ENCODE results near the gene INSM2.

INSM2 gene

GRCh38 chr14:35519986-35520385 is 14.0 kb upstream of the INSM2 start:
- Histone ChIP-seq H3K36me3 (ENCODE audit: control insufficient read depth, insufficient read depth, low read length) (no peaks in the 10 kb centered on the region), H3K4me3 (ENCODE audit: low read depth, low read length) (no peak overlapping the region), H3K27ac (ENCODE audit: low read depth, low read length) (no peak overlapping the region), H3K27me3 (ENCODE audit: control insufficient read depth, insufficient read depth, low read length) (no peaks in the 10 kb centered on the region), H3K9me3 (ENCODE audit: control insufficient read depth, insufficient read depth, low read length) (no peaks in the 10 kb centered on the region), H3K4me1 (ENCODE audit: control insufficient read depth, insufficient read depth, low read length) (no peaks in the 10 kb centered on the region), H3K9ac (ENCODE audit: low read depth, low read length) (no peak overlapping the region)

GRCh38 chr14:35525695-35526094 is 8.3 kb upstream of the INSM2 start:
- H3K27me3 ChIP-seq (ENCODE audit: control insufficient read depth, insufficient read depth, low read length), result peaks cover 21% of the 10 kb centered on the region
- no peaks in the 10 kb centered on the region for H3K4me1 ChIP-seq (ENCODE audit: control insufficient read depth, insufficient read depth, low read length)
- no peaks in the 10 kb centered on the region for H3K9me3 ChIP-seq (ENCODE audit: control insufficient read depth, insufficient read depth, low read length)
- no peak overlapping the region for H3K27ac ChIP-seq (ENCODE audit: low read depth, low read length)
- H3K36me3 ChIP-seq (ENCODE audit: control insufficient read depth, insufficient read depth, low read length), result no peaks in the 10 kb centered on the region
- no peak overlapping the region for H3K9ac ChIP-seq (ENCODE audit: low read depth, low read length)
- no peak overlapping the region for H3K4me3 ChIP-seq (ENCODE audit: low read depth, low read length)

- no peaks in the 10 kb centered on the region for H3K9me3 ChIP-seq (ENCODE audit: control insufficient read depth, insufficient read depth, low read length)
- H3K4me1 ChIP-seq (ENCODE audit: control insufficient read depth, insufficient read depth, low read length), result no peaks in the 10 kb centered on the region
- H3K4me3 ChIP-seq (ENCODE audit: low read depth, low read length), result no peak overlapping the region
- peaks cover 33% of the 10 kb centered on the region for H3K27me3 ChIP-seq (ENCODE audit: control insufficient read depth, insufficient read depth, low read length)
- H3K36me3 ChIP-seq (ENCODE audit: control insufficient read depth, insufficient read depth, low read length), result no peaks in the 10 kb centered on the region
- H3K9ac ChIP-seq (ENCODE audit: low read depth, low read length), result no peak overlapping the region
- no peak overlapping the region for H3K27ac ChIP-seq (ENCODE audit: low read depth, low read length)
Observed at GRCh38 chr14:35526962-35527361, 7.0 kb upstream of the INSM2 start.

- Histone ChIP-seq H3K27ac (ENCODE audit: low read depth, low read length) (no peak overlapping the region), H3K4me1 (ENCODE audit: control insufficient read depth, insufficient read depth, low read length) (peaks cover 2% of the 10 kb centered on the region; the same call in 1 of the 2 replicates), H3K36me3 (ENCODE audit: control insufficient read depth, insufficient read depth, low read length) (no peaks in the 10 kb centered on the region), H3K27me3 (ENCODE audit: control insufficient read depth, insufficient read depth, low read length) (peaks cover 85% of the 10 kb centered on the region), H3K9ac (ENCODE audit: low read depth, low read length) (no peak overlapping the region), H3K9me3 (ENCODE audit: control insufficient read depth, insufficient read depth, low read length) (no peaks in the 10 kb centered on the region), H3K4me3 (ENCODE audit: low read depth, low read length) (no peak overlapping the region)
Observed at GRCh38 chr14:35531960-35532747, 1.8 kb upstream of the INSM2 start.

- H3K4me1 ChIP-seq (ENCODE audit: control insufficient read depth, insufficient read depth, low read length), result peaks cover 2% of the 10 kb centered on the region; the same call in 1 of the 2 replicates
- no peak overlapping the region for H3K27ac ChIP-seq (ENCODE audit: low read depth, low read length)
- peak overlapping the region; percentile 69 for H3K4me3 ChIP-seq (ENCODE audit: low read depth, low read length)
- H3K27me3 ChIP-seq (ENCODE audit: control insufficient read depth, insufficient read depth, low read length), result peaks cover 90% of the 10 kb centered on the region
- no peaks in the 10 kb centered on the region for H3K9me3 ChIP-seq (ENCODE audit: control insufficient read depth, insufficient read depth, low read length)
- H3K9ac ChIP-seq (ENCODE audit: low read depth, low read length), result no peak overlapping the region
- no peaks in the 10 kb centered on the region for H3K36me3 ChIP-seq (ENCODE audit: control insufficient read depth, insufficient read depth, low read length)
Observed at GRCh38 chr14:35532783-35533356, 1.1 kb upstream of the INSM2 start.

GRCh38 chr14:35534208-35534872 is 376 bp downstream of the INSM2 start:
- Histone ChIP-seq H3K27me3 (ENCODE audit: control insufficient read depth, insufficient read depth, low read length) (peaks cover 82% of the 10 kb centered on the region), H3K27ac (ENCODE audit: low read depth, low read length) (no peak overlapping the region), H3K4me1 (ENCODE audit: control insufficient read depth, insufficient read depth, low read length) (peaks cover 2% of the 10 kb centered on the region; the same call in 1 of the 2 replicates), H3K9me3 (ENCODE audit: control insufficient read depth, insufficient read depth, low read length) (no peaks in the 10 kb centered on the region), H3K36me3 (ENCODE audit: control insufficient read depth, insufficient read depth, low read length) (no peaks in the 10 kb centered on the region), H3K9ac (ENCODE audit: low read depth, low read length) (no peak overlapping the region), H3K4me3 (ENCODE audit: low read depth, low read length) (peak overlapping the region; percentile 69)

- H3K9ac ChIP-seq (ENCODE audit: low read depth, low read length), result no peak overlapping the region
- H3K4me1 ChIP-seq (ENCODE audit: control insufficient read depth, insufficient read depth, low read length), result peaks cover 2% of the 10 kb centered on the region; the same call in 1 of the 2 replicates
- H3K9me3 ChIP-seq (ENCODE audit: control insufficient read depth, insufficient read depth, low read length), result no peaks in the 10 kb centered on the region
- no peak overlapping the region for H3K27ac ChIP-seq (ENCODE audit: low read depth, low read length)
- no peaks in the 10 kb centered on the region for H3K36me3 ChIP-seq (ENCODE audit: control insufficient read depth, insufficient read depth, low read length)
- peaks cover 76% of the 10 kb centered on the region for H3K27me3 ChIP-seq (ENCODE audit: control insufficient read depth, insufficient read depth, low read length)
- H3K4me3 ChIP-seq (ENCODE audit: low read depth, low read length), result peak overlapping the region; percentile 69
Observed at GRCh38 chr14:35534873-35535482, 1.0 kb downstream of the INSM2 start.

GRCh38 chr14:35535483-35536112 is 1.6 kb downstream of the INSM2 start:
- Histone ChIP-seq H3K9me3 (ENCODE audit: control insufficient read depth, insufficient read depth, low read length) (no peaks in the 10 kb centered on the region), H3K27me3 (ENCODE audit: control insufficient read depth, insufficient read depth, low read length) (peaks cover 70% of the 10 kb centered on the region), H3K27ac (ENCODE audit: low read depth, low read length) (no peak overlapping the region), H3K4me1 (ENCODE audit: control insufficient read depth, insufficient read depth, low read length) (peaks cover 2% of the 10 kb centered on the region; the same call in 1 of the 2 replicates), H3K9ac (ENCODE audit: low read depth, low read length) (no peak overlapping the region), H3K36me3 (ENCODE audit: control insufficient read depth, insufficient read depth, low read length) (no peaks in the 10 kb centered on the region), H3K4me3 (ENCODE audit: low read depth, low read length) (peak overlapping the region; percentile 69)

GRCh38 chr14:35539969-35540368 is 6.0 kb downstream of the INSM2 start:
- H3K4me3 ChIP-seq (ENCODE audit: low read depth, low read length), result no peak overlapping the region
- H3K4me1 ChIP-seq (ENCODE audit: control insufficient read depth, insufficient read depth, low read length), result no peaks in the 10 kb centered on the region; the same call in 1 of the 2 replicates
- no peaks in the 10 kb centered on the region for H3K9me3 ChIP-seq (ENCODE audit: control insufficient read depth, insufficient read depth, low read length)
- no peaks in the 10 kb centered on the region for H3K36me3 ChIP-seq (ENCODE audit: control insufficient read depth, insufficient read depth, low read length)
- H3K27ac ChIP-seq (ENCODE audit: low read depth, low read length), result no peak overlapping the region
- H3K27me3 ChIP-seq (ENCODE audit: control insufficient read depth, insufficient read depth, low read length), result peaks cover 26% of the 10 kb centered on the region
- no peak overlapping the region for H3K9ac ChIP-seq (ENCODE audit: low read depth, low read length)

- H3K4me3 ChIP-seq (ENCODE audit: low read depth, low read length), result no peak overlapping the region
- H3K36me3 ChIP-seq (ENCODE audit: control insufficient read depth, insufficient read depth, low read length), result no peaks in the 10 kb centered on the region
- H3K4me1 ChIP-seq (ENCODE audit: control insufficient read depth, insufficient read depth, low read length), result no peaks in the 10 kb centered on the region
- H3K27ac ChIP-seq (ENCODE audit: low read depth, low read length), result no peak overlapping the region
- H3K9me3 ChIP-seq (ENCODE audit: control insufficient read depth, insufficient read depth, low read length), result no peaks in the 10 kb centered on the region
- H3K9ac ChIP-seq (ENCODE audit: low read depth, low read length), result no peak overlapping the region
- H3K27me3 ChIP-seq (ENCODE audit: control insufficient read depth, insufficient read depth, low read length), result no peaks in the 10 kb centered on the region
Observed at GRCh38 chr14:35543006-35543405, 9.0 kb downstream of the INSM2 start.

All from HUES48 (cell line).